ENCODE data around the gene CTCF.

Gene CTCF

GRCh38 chr16:67654403-67654911 lies 92.1 kb downstream of the CTCF start:
- no peak for DNase-seq

- no peak for DNase-seq
Measured at GRCh38 chr16:67655363-67655762, 93.0 kb downstream of the CTCF start.

GRCh38 chr16:67656344-67657016 lies 94.2 kb downstream of the CTCF start:
- no peak for DNase-seq

GRCh38 chr16:67657017-67657608 lies 94.8 kb downstream of the CTCF start:
- no peak for DNase-seq

GRCh38 chr16:67657751-67658518 lies 95.6 kb downstream of the CTCF start:
- DNase-seq = no peak

GRCh38 chr16:67658849-67659674 lies 96.7 kb downstream of the CTCF start:
- no peak for DNase-seq

GRCh38 chr16:67659675-67660563 lies 97.6 kb downstream of the CTCF start, which contains the start of gene ACD:
TSS of gene ACD (minus strand) at chr16:67660260. CDS start at chr16:67660220, 40 bp downstream.
- DNase-seq = peak; percentile 95

- peak; percentile 92 for DNase-seq
Measured at GRCh38 chr16:67660564-67661028, 98.3 kb downstream of the CTCF start, which contains the start of gene PARD6A. TSS of gene PARD6A (plus strand) at chr16:67660960. CDS start at chr16:67661039, 79 bp downstream.

GRCh38 chr16:67661101-67661761 lies 98.9 kb downstream of the CTCF start:
- DNase-seq = no peak

GRCh38 chr16:67661886-67662652 lies 99.7 kb downstream of the CTCF start:
- DNase-seq = no peak

- no peak for DNase-seq
Measured at GRCh38 chr16:67662653-67663010, 100.3 kb downstream of the CTCF start.

- peak; percentile 40 for DNase-seq
Measured at GRCh38 chr16:67663151-67663876, 101.0 kb downstream of the CTCF start.

- no peak for DNase-seq
Measured at GRCh38 chr16:67663877-67664222, 101.5 kb downstream of the CTCF start.

- no peak for DNase-seq
Measured at GRCh38 chr16:67664258-67664657, 101.9 kb downstream of the CTCF start.

GRCh38 chr16:67664871-67665270 lies 102.5 kb downstream of the CTCF start:
- no peak for DNase-seq

- no peak for DNase-seq
Measured at GRCh38 chr16:67665598-67665997, 103.3 kb downstream of the CTCF start.

- DNase-seq = no peak
Measured at GRCh38 chr16:67666032-67666551, 103.8 kb downstream of the CTCF start.

- DNase-seq = peak; percentile 81
Measured at GRCh38 chr16:67666559-67667452, 104.5 kb downstream of the CTCF start, which contains the start of the genes C16orf86 and ENKD1. TSS of gene C16orf86 (plus strand) at chr16:67666814. CDS start at chr16:67666971, 157 bp downstream. TSS of gene ENKD1 (minus strand) at chr16:67666750. CDS start at chr16:67666442, 308 bp downstream.

All from stimulated activated CD4-positive, alpha-beta T cell treated with anti-CD3 and anti-CD28 coated beads, Interleukin-4, amount 100 ng/mL, for 1 hour (primary cell).